ENCODE measurements around the gene MINPP1.
"Not testable (repeated sequence)": the region's sequence is repeated elsewhere in the genome, so short reads cannot be mapped to it uniquely, and the experiment has no call there.

MINPP1 gene, protein sequence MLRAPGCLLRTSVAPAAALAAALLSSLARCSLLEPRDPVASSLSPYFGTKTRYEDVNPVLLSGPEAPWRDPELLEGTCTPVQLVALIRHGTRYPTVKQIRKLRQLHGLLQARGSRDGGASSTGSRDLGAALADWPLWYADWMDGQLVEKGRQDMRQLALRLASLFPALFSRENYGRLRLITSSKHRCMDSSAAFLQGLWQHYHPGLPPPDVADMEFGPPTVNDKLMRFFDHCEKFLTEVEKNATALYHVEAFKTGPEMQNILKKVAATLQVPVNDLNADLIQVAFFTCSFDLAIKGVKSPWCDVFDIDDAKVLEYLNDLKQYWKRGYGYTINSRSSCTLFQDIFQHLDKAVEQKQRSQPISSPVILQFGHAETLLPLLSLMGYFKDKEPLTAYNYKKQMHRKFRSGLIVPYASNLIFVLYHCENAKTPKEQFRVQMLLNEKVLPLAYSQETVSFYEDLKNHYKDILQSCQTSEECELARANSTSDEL

DNA sequence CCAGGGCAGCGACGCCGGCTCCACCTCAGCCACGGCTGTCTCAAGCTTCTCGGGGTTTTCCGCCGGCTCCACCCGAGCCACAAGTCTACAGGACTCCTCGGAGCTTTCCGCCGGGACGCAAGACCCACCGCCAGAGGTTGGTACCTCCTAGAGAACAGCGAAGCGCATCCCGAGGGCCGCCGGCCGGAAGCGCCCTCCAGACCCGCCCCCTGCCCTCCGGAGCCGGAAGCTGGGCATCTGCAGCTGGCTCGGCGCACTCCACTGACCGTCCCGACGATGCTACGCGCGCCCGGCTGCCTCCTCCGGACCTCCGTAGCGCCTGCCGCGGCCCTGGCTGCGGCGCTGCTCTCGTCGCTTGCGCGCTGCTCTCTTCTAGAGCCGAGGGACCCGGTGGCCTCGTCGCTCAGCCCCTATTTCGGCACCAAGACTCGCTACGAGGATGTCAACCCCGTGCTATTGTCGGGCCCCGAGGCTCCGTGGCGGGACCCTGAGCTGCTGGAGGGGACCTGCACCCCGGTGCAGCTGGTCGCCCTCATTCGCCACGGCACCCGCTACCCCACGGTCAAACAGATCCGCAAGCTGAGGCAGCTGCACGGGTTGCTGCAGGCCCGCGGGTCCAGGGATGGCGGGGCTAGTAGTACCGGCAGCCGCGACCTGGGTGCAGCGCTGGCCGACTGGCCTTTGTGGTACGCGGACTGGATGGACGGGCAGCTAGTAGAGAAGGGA is at the start of gene MINPP1:
Gene MINPP1 (plus strand): TSS at position 254 of the 726 bp plus-strand sequence. CDS start 23 bp downstream, at position 277.
- peak within 1 kb of the TSS; percentile 88 for H3K4me3 ChIP-seq (ENCODE audit: low read depth, low read length)
- ChIA-PET CTCF (interaction anchor here (0.8 to 1.9 kb wide), 3 partner anchors 29 to 565 kb away, joined by 3 to 6 read pairs (median 3); no protein-coding TSS in a partner anchor), POLR2A (interaction anchor here (0.8 to 1.2 kb wide), 5 partner anchors 19 to 551 kb away, joined by 3 to 4 read pairs (median 3); no protein-coding TSS in a partner anchor)
- DNase-seq (ENCODE audit: low read depth, low spot score), result peak; percentile 16
- TF ChIP-seq, protein P1, sequence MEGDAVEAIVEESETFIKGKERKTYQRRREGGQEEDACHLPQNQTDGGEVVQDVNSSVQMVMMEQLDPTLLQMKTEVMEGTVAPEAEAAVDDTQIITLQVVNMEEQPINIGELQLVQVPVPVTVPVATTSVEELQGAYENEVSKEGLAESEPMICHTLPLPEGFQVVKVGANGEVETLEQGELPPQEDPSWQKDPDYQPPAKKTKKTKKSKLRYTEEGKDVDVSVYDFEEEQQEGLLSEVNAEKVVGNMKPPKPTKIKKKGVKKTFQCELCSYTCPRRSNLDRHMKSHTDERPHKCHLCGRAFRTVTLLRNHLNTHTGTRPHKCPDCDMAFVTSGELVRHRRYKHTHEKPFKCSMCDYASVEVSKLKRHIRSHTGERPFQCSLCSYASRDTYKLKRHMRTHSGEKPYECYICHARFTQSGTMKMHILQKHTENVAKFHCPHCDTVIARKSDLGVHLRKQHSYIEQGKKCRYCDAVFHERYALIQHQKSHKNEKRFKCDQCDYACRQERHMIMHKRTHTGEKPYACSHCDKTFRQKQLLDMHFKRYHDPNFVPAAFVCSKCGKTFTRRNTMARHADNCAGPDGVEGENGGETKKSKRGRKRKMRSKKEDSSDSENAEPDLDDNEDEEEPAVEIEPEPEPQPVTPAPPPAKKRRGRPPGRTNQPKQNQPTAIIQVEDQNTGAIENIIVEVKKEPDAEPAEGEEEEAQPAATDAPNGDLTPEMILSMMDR (IDR thresholded peaks at IDR 0.05; ENCODE audit: insufficient read depth, low read length, missing control alignments), result peak; percentile 0

DNA sequence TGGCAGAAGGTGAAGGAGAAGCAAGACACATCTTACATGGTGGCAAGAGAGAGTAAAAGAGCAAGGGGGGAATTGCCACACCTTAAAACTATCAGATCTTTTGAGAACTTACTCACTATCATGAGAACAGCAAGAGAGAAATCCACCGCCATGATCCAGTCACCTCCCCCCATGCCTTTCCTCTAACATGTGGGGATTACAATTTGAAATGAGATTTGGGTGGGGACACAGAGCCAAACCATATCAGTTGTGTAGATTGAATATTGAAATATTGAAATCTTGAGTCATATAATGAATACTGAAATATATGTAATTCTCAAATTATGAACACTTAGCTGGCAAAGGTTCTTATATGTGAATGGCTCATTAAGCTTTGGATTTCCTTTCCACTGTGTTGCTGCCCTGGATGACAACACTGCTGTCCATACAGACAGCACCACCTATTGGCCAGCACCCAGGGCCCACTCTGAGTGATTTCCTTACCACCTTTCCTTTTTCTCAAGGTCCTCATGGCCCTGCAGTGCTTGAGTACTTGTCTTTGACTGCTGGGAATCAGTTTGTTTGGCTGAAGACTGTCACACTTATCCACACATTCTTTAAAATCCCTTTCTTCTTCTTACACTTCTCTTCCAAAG is 48.0 kb upstream of the MINPP1 start:
- H3K4me3 ChIP-seq (ENCODE audit: low read depth, low read length); POLR2A ChIA-PET: not testable (repeated sequence)

DNA sequence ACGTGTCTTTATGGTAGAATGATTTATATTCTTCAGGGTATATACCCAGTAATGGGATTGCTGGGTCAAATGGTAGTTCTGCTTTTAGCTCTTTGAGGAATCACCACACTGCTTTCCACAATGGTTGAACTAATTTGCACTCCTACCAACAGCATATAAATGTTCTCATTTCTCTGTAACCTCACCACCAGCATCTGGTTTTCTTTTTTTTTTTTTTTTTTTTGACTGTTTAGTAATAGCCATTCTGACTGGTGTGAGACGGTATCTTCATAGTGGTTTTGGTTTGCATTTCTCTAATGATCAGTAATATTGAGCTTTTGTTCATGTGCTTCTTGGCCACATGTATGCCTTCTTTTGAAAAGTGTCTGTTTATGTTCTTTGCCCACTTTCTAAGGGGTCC is 42.9 kb upstream of the MINPP1 start:
- H3K4me3 ChIP-seq (ENCODE audit: low read depth, low read length); DNase-seq (ENCODE audit: low read depth, low spot score); POLR2A ChIA-PET; CTCF ChIA-PET: not testable (repeated sequence)

More for the DNA sequence above, 48.0 kb upstream of the MINPP1 start:
- DNase-seq (ENCODE audit: low read depth, low spot score); CTCF ChIA-PET: not testable (repeated sequence)

DNA sequence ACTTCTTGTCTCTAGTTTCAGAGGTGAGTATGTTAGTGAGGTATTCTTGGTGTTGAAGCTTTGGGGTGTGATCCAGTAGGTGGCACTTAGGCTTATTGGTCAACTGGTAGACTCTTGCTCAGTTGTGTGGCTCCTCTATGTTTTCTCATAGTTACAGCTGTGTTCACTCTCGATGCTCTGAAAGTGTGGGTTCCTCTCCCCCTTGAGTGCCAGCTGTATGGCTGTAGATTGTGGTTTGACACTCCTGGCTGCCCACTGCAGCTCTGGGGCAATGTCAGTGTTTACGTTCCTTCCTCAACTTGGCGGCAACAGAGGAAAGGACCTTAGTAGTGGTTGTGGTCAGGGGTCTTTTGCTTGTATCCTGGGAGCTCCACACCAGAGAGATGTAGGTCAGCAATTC is 37.8 kb upstream of the MINPP1 start:
- H3K4me3 ChIP-seq (ENCODE audit: low read depth, low read length); CTCF ChIA-PET; POLR2A ChIA-PET; DNase-seq (ENCODE audit: low read depth, low spot score): not testable (repeated sequence)

DNA sequence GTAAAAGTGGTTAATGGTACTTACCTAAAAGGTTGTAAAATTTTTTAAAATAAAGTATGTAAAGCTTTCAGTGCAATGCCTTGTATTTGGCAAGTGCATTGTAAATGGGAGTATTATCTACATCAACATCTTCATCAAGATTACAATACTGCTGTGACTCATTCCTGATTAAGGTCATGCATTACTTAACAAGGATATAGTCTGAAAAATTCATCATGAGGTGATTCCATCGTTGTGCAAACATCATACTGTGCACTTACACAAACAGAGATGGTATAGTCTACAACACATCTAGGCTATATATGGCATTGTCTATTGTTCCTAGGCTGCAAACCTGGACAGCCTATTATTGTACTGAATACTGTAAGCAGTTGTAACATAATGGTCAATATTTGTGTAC is 16.0 kb upstream of the MINPP1 start:
- POLR2A ChIA-PET; DNase-seq (ENCODE audit: low read depth, low spot score); H3K4me3 ChIP-seq (ENCODE audit: low read depth, low read length); CTCF ChIA-PET: not testable (repeated sequence)

DNA sequence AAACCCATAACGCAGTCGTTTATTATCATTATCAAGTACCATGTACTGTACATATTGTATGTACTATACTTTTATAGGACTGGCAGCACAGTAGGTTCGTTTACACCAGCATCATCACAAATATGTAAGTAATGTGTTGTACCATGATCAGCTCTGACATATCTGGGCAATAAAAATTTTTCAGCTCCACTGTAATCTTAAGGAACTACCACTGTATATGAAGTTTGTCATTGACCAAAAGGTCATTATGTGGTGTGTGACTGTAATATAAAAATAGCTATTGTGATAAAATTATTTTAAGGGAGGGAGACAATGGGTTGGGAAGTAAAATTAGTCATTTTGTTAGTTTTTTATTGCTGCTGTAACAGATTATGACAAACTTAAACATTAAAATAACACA is 14.4 kb upstream of the MINPP1 start:
- POLR2A ChIA-PET; DNase-seq (ENCODE audit: low read depth, low spot score); CTCF ChIA-PET; H3K4me3 ChIP-seq (ENCODE audit: low read depth, low read length): not testable (repeated sequence)

DNA sequence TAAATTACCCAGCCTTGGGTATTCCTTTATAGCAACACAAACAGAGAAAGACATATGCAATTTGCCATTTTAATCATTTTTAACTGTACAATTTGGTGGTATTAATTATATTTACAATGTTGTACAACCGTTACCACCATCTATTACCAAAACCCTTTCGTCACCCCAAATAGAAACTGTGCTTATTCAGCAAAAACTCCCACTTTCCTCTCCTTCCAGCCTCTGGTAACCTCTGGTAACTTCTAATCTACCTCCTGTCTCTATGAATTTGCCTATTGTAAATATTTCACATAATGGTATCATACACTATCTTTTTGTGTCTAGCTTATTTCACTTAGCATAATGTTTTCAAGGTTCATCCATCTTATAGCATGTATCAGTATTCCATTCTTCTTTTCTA is 12.2 kb upstream of the MINPP1 start:
- CTCF ChIA-PET; H3K4me3 ChIP-seq (ENCODE audit: low read depth, low read length); DNase-seq (ENCODE audit: low read depth, low spot score); POLR2A ChIA-PET: not testable (repeated sequence)

DNA sequence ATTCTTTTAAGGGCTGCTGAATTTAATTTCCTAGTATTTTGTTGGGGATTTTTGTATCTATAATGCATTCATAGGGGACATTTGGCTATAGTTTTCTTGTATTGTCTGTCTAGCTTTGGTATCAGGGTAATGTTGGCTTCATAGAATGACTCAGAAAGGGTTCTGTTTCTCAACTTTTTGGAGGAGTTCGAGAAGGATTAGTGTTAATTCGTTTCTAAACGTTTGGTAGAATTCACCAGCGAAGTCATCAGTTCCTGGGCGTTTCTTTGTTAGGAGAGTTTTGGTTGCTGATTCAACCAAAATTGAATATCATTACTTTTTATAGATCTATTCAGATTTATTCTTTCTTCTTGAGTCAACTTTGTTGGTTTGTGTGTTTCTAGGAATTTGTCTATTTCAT is 9.2 kb upstream of the MINPP1 start:
- POLR2A ChIA-PET; DNase-seq (ENCODE audit: low read depth, low spot score): not testable (repeated sequence)

DNA sequence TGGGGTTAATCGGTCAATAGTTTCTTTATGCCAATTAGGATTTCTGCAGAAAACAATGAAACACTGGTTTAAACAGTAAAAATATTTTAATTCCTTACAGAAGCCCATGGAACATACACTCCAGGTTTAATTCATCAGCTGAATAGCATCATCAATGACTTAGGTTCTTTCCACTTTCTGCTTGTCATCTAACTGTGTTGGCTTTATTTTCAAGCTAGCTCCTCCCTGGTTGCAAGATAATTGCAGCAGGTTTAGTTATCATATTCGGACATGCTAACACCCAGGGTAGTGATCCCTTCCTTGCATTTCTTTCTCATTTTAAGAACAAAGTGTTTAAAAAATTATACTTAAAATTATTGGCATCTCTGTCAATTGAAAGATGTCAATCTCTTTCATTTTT is 7.3 kb upstream of the MINPP1 start:
- POLR2A ChIA-PET; CTCF ChIA-PET; H3K4me3 ChIP-seq (ENCODE audit: low read depth, low read length); DNase-seq (ENCODE audit: low read depth, low spot score): not testable (repeated sequence)

More for the DNA sequence above, 9.2 kb upstream of the MINPP1 start:
- CTCF ChIA-PET; H3K4me3 ChIP-seq (ENCODE audit: low read depth, low read length): not testable (repeated sequence)

DNA sequence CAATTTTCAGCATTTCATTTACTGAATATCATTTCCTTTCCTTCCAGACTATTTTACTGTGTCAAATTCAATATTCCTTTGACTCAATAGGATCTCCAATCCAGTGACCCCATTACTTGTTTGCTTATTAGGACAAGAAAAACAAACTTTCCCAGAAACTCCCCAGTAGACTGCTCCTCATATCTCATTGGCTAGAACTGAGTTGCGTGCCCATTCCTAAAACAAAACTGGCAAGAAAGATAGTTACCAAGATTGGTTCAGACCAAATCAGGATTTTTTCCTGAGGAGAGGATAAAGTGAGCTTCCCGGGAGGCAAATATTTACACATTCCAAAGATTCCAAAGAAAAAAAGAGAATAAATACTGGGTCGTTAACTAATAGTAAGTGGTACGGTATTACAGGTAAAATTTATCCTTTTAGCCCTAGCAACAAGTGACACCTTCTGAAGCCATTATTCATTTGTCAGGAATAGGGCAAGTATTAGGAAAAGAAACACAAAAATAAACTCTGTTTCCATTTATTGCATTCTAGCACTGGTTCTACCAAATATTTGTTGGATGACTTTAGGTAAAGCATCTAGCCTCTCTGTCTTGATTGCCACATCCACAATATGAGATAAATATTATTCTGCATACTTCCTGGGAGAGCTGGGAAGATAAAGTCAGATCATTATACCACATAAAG is 6.4 kb upstream of the MINPP1 start:
- POLR2A ChIA-PET; H3K4me3 ChIP-seq (ENCODE audit: low read depth, low read length); DNase-seq (ENCODE audit: low read depth, low spot score); CTCF ChIA-PET: not testable (repeated sequence)
